Neural cell (in vitro differentiated cells): ENCODE measurements around the gene ASCL5.

Experiments used
- REST ChIP-seq: IDR thresholded peaks from 2 replicates; pipeline ENCODE4 v1.6.1; 2012; ENCODE audit warnings: borderline replicate concordance
- TF ChIP-seq, protein P1 (sequence below): fragments of 450-650 bp; IDR thresholded peaks from 2 replicates; pipeline ENCODE4 v1.5.1; 2014; ENCODE audit warnings: antibody characterized with exemption, mild to moderate bottlenecking, moderate library complexity; ENCODE audit not compliant: poor library complexity, severe bottlenecking

DNA sequence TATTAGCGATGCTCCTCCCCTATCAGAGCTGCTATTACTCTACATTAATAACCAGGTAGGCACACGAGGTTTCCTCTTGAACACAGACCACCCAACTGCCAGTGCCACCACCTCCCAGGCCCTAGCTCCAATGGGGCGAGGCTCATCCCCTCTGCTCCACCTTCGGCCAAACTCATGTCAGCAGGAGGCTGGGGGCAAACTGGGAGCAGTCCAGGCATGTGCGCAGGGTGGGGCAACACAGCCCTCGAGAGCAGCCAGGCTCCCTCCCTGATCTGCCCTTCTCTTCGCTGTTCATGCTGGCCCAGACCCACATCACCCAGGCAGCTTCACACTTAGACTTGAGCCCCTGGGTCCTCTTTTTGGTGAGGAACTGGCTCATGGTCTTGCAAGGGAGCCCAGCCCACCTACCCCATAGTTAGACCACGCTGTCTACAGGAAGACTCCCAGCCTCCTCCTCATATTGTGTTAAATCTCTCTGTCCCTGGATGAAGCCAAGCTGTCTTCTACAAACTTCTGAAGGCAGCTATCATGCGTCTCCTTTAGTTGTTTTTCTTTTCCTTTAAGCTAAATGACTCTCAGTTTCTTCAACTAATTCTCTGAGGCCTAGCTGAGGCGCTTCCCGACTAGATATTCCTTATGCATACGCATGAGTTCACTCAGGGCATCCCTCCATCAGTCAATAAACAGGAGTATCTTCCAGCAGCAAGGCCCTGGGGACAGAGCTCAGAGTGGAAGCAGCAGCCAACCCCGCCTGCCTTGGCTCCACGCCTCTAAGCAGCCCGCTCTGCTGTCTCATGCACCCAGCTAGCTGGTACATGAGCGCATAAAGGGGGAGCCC is 15.2 kb upstream of the ASCL5 start:
- TF ChIP-seq, protein P1, sequence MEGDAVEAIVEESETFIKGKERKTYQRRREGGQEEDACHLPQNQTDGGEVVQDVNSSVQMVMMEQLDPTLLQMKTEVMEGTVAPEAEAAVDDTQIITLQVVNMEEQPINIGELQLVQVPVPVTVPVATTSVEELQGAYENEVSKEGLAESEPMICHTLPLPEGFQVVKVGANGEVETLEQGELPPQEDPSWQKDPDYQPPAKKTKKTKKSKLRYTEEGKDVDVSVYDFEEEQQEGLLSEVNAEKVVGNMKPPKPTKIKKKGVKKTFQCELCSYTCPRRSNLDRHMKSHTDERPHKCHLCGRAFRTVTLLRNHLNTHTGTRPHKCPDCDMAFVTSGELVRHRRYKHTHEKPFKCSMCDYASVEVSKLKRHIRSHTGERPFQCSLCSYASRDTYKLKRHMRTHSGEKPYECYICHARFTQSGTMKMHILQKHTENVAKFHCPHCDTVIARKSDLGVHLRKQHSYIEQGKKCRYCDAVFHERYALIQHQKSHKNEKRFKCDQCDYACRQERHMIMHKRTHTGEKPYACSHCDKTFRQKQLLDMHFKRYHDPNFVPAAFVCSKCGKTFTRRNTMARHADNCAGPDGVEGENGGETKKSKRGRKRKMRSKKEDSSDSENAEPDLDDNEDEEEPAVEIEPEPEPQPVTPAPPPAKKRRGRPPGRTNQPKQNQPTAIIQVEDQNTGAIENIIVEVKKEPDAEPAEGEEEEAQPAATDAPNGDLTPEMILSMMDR = no peak
- TF ChIP-seq REST = no peak
